ENCODE measurements around the gene SECISBP2.

The SECISBP2 gene

GRCh38 chr9:89347651-89348050 is 29.4 kb downstream of the SECISBP2 start:
- DNase-seq (ENCODE audit: low spot score) = no peak

- no peak for DNase-seq (ENCODE audit: low spot score)
These were observed 31.3 kb downstream of the SECISBP2 start for GRCh38 chr9:89349607-89350006.

GRCh38 chr9:89350988-89351557 is 32.8 kb downstream of the SECISBP2 start:
- no peak for DNase-seq (ENCODE audit: low spot score)

- no peak for DNase-seq (ENCODE audit: low spot score)
These were observed 33.4 kb downstream of the SECISBP2 start for GRCh38 chr9:89351584-89352300.

GRCh38 chr9:89352451-89352850 is 34.2 kb downstream of the SECISBP2 start:
- no peak for DNase-seq (ENCODE audit: low spot score)

GRCh38 chr9:89352874-89353649 is 34.8 kb downstream of the SECISBP2 start:
- no peak for DNase-seq (ENCODE audit: low spot score)

- DNase-seq (ENCODE audit: low spot score) = no peak
These were observed 35.7 kb downstream of the SECISBP2 start for GRCh38 chr9:89353989-89354388.

GRCh38 chr9:89354471-89354870 is 36.2 kb downstream of the SECISBP2 start:
- no peak for DNase-seq (ENCODE audit: low spot score)

- DNase-seq (ENCODE audit: low spot score) = no peak
These were observed 38.5 kb downstream of the SECISBP2 start for GRCh38 chr9:89356782-89357181.

- DNase-seq (ENCODE audit: low spot score) = no peak
These were observed 39.3 kb downstream of the SECISBP2 start for GRCh38 chr9:89357331-89358197.

- no peak for DNase-seq (ENCODE audit: low spot score)
These were observed 40.1 kb downstream of the SECISBP2 start for GRCh38 chr9:89358376-89358916.

- DNase-seq (ENCODE audit: low spot score) = peak; percentile 47
These were observed 40.7 kb downstream of the SECISBP2 start for GRCh38 chr9:89358985-89359384.

GRCh38 chr9:89359751-89360261 is 41.5 kb downstream of the SECISBP2 start:
- DNase-seq (ENCODE audit: low spot score) = no peak

- no peak for DNase-seq (ENCODE audit: low spot score)
These were observed 42.2 kb downstream of the SECISBP2 start for GRCh38 chr9:89360465-89360864.

- DNase-seq (ENCODE audit: low spot score) = no peak
These were observed 42.7 kb downstream of the SECISBP2 start for GRCh38 chr9:89361031-89361430.

GRCh38 chr9:89361816-89362646 is 43.7 kb downstream of the SECISBP2 start:
- peak; percentile 23 for DNase-seq (ENCODE audit: low spot score)

- no peak for DNase-seq (ENCODE audit: low spot score)
These were observed 44.5 kb downstream of the SECISBP2 start for GRCh38 chr9:89362647-89363310.

- no peak for DNase-seq (ENCODE audit: low spot score)
These were observed 45.0 kb downstream of the SECISBP2 start for GRCh38 chr9:89363311-89363670.

GRCh38 chr9:89363921-89364665 is 45.8 kb downstream of the SECISBP2 start:
- no peak for DNase-seq (ENCODE audit: low spot score)
